B cell (primary cell): ENCODE data around the gene CAMK4. TPM values are rescaled to one million over a fixed set of nuclear protein-coding genes. Genes with fewer than 3 reads are reported as not detected.

Experiments
- ATAC-seq: fragments of 200-7000 bp; cut with Tn5 transposase; one replicate; pipeline ENCODE4 v1.10.0; 2021; ENCODE audit warnings: low read depth, mild to moderate bottlenecking, moderate number of reproducible peaks, moderate library complexity
- CTCF ChIA-PET: fragments of 350-600 bp; sonication (Branson Sonifier 250); formaldehyde crosslinking; loops from one replicate; lab custom pipeline; 2021; ENCODE audit warnings: antibody characterized with exemption, inconsistent platforms; lab: Charles Lee
- POLR2A ChIA-PET: fragments of 350-600 bp; sonication (Branson Sonifier 250); formaldehyde crosslinking; loops from one replicate; lab custom pipeline; 2021; ENCODE audit warnings: antibody characterized with exemption; lab: Charles Lee
- DNase-seq: peaks from one replicate; pipeline ENCODE4 v3.0.0; 2013
- H2AFZ ChIP-seq: 2 replicates; pipeline ENCODE4 v1.6.1; 2012; ENCODE audit warnings: mild to moderate bottlenecking, low read depth, low read length; ENCODE audit not compliant: insufficient read depth, poor library complexity, severe bottlenecking
- H3K27ac ChIP-seq, 2 donors: 1 replicate in 1 of 2; 2 replicates in 1 of 2; pipeline ENCODE4 v1.5.1; 2012 to 2013; ENCODE audit warnings: low read length in 2 of 2, mild to moderate bottlenecking in 2 of 2, moderate library complexity in 1 of 2
- H3K27me3 ChIP-seq, 4 experiments: fragments of 200-600 bp in 1 of 4; sonication (generic) in 1 of 4; replicated peaks in 1 of 4; 1 replicate in 2 of 4; 2 replicates in 2 of 4; pipeline versions ENCODE4 v1.6.1 to v1.7.0; 2013 to 2016; ENCODE audit warnings: low read length in 3 of 4, mild to moderate bottlenecking in 2 of 4, mixed read lengths in 1 of 4, moderate library complexity in 1 of 4; ENCODE audit not compliant: insufficient read depth in 4 of 4, control insufficient read depth in 3 of 4; ENCODE audit errors: control extremely low read depth in 1 of 4
- H3K36me3 ChIP-seq, 2 experiments: replicated peaks in 1 of 2; 1 replicate in 1 of 2; 2 replicates in 1 of 2; pipeline versions ENCODE4 v1.6.1 to v1.7.1; 2013; ENCODE audit warnings: low read length in 1 of 2; ENCODE audit not compliant: insufficient read depth in 2 of 2, control insufficient read depth in 1 of 2; ENCODE audit errors: control extremely low read depth in 1 of 2, extremely low read depth in 1 of 2
- H3K4me1 ChIP-seq, 2 donors: fragments of 200-600 bp in 1 of 2; sonication (generic) in 1 of 2; 1 replicate in 1 of 2; 2 replicates in 1 of 2; pipeline versions ENCODE4 v1.5.1 to v1.6.1; 2013 to 2017; ENCODE audit warnings: low read length in 2 of 2; ENCODE audit not compliant: control insufficient read depth in 2 of 2, insufficient read depth in 2 of 2
- H3K4me2 ChIP-seq: replicated peaks from 2 replicates; pipeline ENCODE3; 2012; ENCODE audit warnings: mild to moderate bottlenecking, low read depth, low read length; ENCODE audit not compliant: poor library complexity, severe bottlenecking
- H3K4me3 ChIP-seq, 5 experiments: fragments of 200-600 bp in 1 of 5; sonication (generic) in 1 of 5; 1 replicate in 3 of 5; 2 replicates in 2 of 5; pipeline versions ENCODE4 v1.5.1 to v1.7.0; 2011 to 2016; ENCODE audit warnings: low read length in 4 of 5, mild to moderate bottlenecking in 4 of 5, low read depth in 2 of 5, control low read depth in 1 of 5, moderate library complexity in 1 of 5; ENCODE audit not compliant: insufficient read depth in 1 of 5; ENCODE audit errors: control extremely low read depth in 1 of 5, extremely low read depth in 1 of 5
- H3K79me2 ChIP-seq: fragments of 200-600 bp; sonication (generic); one replicate; pipeline ENCODE4 v1.6.0; 2016; ENCODE audit warnings: low read length; ENCODE audit not compliant: control insufficient read depth, insufficient read depth
- H3K9ac ChIP-seq: fragments of 200-600 bp; sonication (generic); 2 replicates; pipeline ENCODE4 v1.6.1; 2017; ENCODE audit warnings: mild to moderate bottlenecking, low read length, moderate library complexity
- H3K9me3 ChIP-seq, 3 donors: one replicate each; pipeline versions ENCODE4 v1.6.1 to v1.7.1; 2013; ENCODE audit warnings: low read length in 2 of 3; ENCODE audit not compliant: control insufficient read depth in 2 of 3, insufficient read depth in 1 of 3; ENCODE audit errors: control extremely low read depth in 1 of 3
- H4K20me1 ChIP-seq: 2 replicates; pipeline ENCODE4 v1.6.0; 2012; ENCODE audit warnings: mild to moderate bottlenecking, low read length; ENCODE audit not compliant: insufficient read depth, control insufficient read depth, poor library complexity, severe bottlenecking
- H3K27ac Mint-ChIP-seq: one replicate; pipeline ENCODE4 v1.8.0; 2021; ENCODE audit warnings: mixed read lengths
- H3K27me3 Mint-ChIP-seq: one replicate; pipeline ENCODE4 v1.8.0; 2021; ENCODE audit warnings: mixed read lengths
- H3K4me1 Mint-ChIP-seq: one replicate; pipeline ENCODE4 v1.8.0; 2021; ENCODE audit warnings: mixed read lengths
- H3K4me3 Mint-ChIP-seq: one replicate; pipeline ENCODE4 v1.8.0; 2021; ENCODE audit warnings: mixed read lengths
- H3K9me3 Mint-ChIP-seq: one replicate; pipeline ENCODE4 v1.8.0; 2022; ENCODE audit warnings: mixed read lengths; ENCODE audit not compliant: insufficient read depth
- CTCF ChIP-seq: fragments of 200-600 bp; IDR thresholded peaks from one replicate; pipeline ENCODE4 v1.8.0; 2022; ENCODE audit warnings: antibody characterized with exemption, mild to moderate bottlenecking
- EZH2 ChIP-seq: IDR thresholded peaks from 2 replicates; pipeline ENCODE4 v1.6.1; 2012; ENCODE audit warnings: borderline replicate concordance, low read depth, mild to moderate bottlenecking, moderate library complexity, low read length; ENCODE audit not compliant: insufficient read depth, poor library complexity, severe bottlenecking
- WGBS: methylation state at CpG from one replicate; pipeline ENCODE4 v1.1.5; 2013; ENCODE audit warnings: missing lambda C conversion rate; ENCODE audit not compliant: insufficient coverage; 5-methylcytosine and 5-hydroxymethylcytosine counted together
- intact Hi-C: fragments of 100-400 bp; cut with micrococcal nuclease; formaldehyde crosslinking; loops from one replicate; pipeline ENCODE4 v1.10.0; 2022
- polyA plus RNA-seq: library from polyadenylated mRNA; depleted of rRNA; stranded (reverse); fragments of >200 nt; gene quantifications from 2 replicates; pipeline ENCODE4 v1.2.3, GENCODE V29; 2012
- total RNA-seq, 2 donors: library from RNA; stranded (reverse); fragments of 120-200 nt in 1 of 2; gene quantifications; 1 replicate in 1 of 2; 2 replicates in 1 of 2; pipeline versions ENCODE4 v1.2.3 to v1.2.4, GENCODE V29; 2013 to 2022

The CAMK4 gene
- total and polyA plus RNA-seq, 2 donors (not counting 1 experiment from before 2014, with no cell fraction given) = 0.78 to 4.8 TPM

- Histone ChIP-seq H3K4me3 (no peak overlapping the region), H3K27ac (no peak overlapping the region), H3K9me3 (no peaks in the 10 kb centered on the region), H3K4me2 (no peak overlapping the region), H3K9ac (no peak overlapping the region), H3K27me3 (no peaks in the 10 kb centered on the region), H3K36me3 (no peaks in the 10 kb centered on the region), H4K20me1 (no peaks in the 10 kb centered on the region), H3K79me2 (no peaks in the 10 kb centered on the region), H3K4me1 (no peaks in the 10 kb centered on the region), H2AFZ (no peak overlapping the region)
- CTCF ChIA-PET = no interaction called here
- intact Hi-C loops = no loop called here
- Mint-ChIP-seq H3K9me3 (peaks cover 3% of the 10 kb centered on the region), H3K27ac (no peak overlapping the region), H3K4me1 (peaks cover 6% of the 10 kb centered on the region), H3K4me3 (no peak overlapping the region), H3K27me3 (no peaks in the 10 kb centered on the region)
- WGBS = no CpG with 5 or more reads among the region's 3 CpGs
- DNase-seq (no peak), ATAC-seq (no peak)
- no peak for TF ChIP-seq CTCF
- TF ChIP-seq EZH2 = no peak
- POLR2A ChIA-PET = no interaction called here
Measured at GRCh38 chr5:111259636-111260035, 35.5 kb downstream of the CAMK4 start.

- H3K9me3 ChIP-seq = no peaks in the 10 kb centered on the region
- 60% methylated on average over 1 of the region's 1 CpG for WGBS
- Mint-ChIP-seq H3K4me3 (no peak overlapping the region), H3K27me3 (no peaks in the 10 kb centered on the region), H3K9me3 (peaks cover 3% of the 10 kb centered on the region), H3K27ac (no peak overlapping the region), H3K4me1 (no peaks in the 10 kb centered on the region)
- H3K4me3 ChIP-seq = no peak overlapping the region
- H3K9ac ChIP-seq = no peak overlapping the region
- no peak for TF ChIP-seq CTCF
- no peak for TF ChIP-seq EZH2
- no peaks in the 10 kb centered on the region for H3K36me3 ChIP-seq
- H3K4me2 ChIP-seq = no peak overlapping the region
- intact Hi-C loops = no loop called here
- H3K79me2 ChIP-seq = no peaks in the 10 kb centered on the region
- H3K27ac ChIP-seq = no peak overlapping the region
- POLR2A ChIA-PET = no interaction called here
- H2AFZ ChIP-seq = no peak overlapping the region
- H3K27me3 ChIP-seq = no peaks in the 10 kb centered on the region
- DNase-seq = no peak
- no peaks in the 10 kb centered on the region for H3K4me1 ChIP-seq
- CTCF ChIA-PET = no interaction called here
- ATAC-seq = no peak
- no peaks in the 10 kb centered on the region for H4K20me1 ChIP-seq
Measured at GRCh38 chr5:111261610-111262009, 37.4 kb downstream of the CAMK4 start.
